Measurements from ENCODE around the gene PRDM8.

Gene PRDM8

DNA sequence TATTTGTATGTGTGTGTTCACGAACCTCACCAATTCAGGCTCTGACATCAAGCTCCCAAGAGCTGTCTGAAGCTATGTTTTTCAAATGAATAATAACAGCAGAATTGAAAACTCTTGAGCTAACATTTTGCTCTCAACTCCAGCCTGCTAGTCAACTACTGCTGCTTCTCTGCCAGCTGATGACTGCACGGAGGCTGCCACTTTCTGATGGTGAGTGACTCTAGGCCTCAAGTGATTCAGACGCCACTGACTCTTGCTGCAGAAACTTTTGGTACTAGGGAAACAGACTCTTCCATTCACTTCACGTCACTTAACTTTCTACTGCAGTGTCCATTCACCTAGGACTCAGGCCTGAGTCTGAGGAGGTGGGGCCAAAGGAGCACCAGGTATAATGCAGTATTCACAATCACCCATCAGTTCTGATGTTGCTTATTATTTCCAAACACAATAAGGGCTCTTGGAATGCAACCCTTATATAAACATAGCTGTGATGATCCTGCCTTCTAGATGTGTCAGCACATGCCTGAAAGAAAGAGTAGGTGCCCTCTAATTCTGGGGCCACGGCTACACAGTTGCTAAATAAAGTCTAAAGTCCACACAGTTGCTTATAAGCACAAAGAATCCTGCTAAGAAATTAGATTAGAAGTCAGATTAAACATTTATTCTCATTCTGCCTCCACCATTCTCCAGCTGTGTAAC, 16.0 kb downstream of the PRDM8 start:
- no peaks in the 10 kb centered on the region for H3K9me3 ChIP-seq (ENCODE audit: severe bottlenecking)
- no peaks in the 10 kb centered on the region for H3K27me3 ChIP-seq (ENCODE audit: insufficient read depth, poor library complexity, severe bottlenecking)
- TF ChIP-seq CTCF (IDR thresholded peaks at IDR 0.05; ENCODE audit: poor library complexity, severe bottlenecking): no peak
- H3K4me3 ChIP-seq (ENCODE audit: severe bottlenecking): no peak overlapping the region
- peak; percentile 94 for ATAC-seq (ENCODE audit: low read depth)
- H3K36me3 ChIP-seq (ENCODE audit: low read depth): no peaks in the 10 kb centered on the region
- peaks cover 8% of the 10 kb centered on the region for H3K4me1 ChIP-seq (ENCODE audit: insufficient read depth, poor library complexity, severe bottlenecking)
- peak overlapping the region; percentile 1 for H3K27ac ChIP-seq (ENCODE audit: poor library complexity, severe bottlenecking)
- no peak for DNase-seq (ENCODE audit: low spot score)

- no peak for ATAC-seq (ENCODE audit: low read depth)
- H3K27ac ChIP-seq (ENCODE audit: poor library complexity, severe bottlenecking): no peak overlapping the region
Observed at GRCh38 chr4:80215449-80216052, 18.2 kb downstream of the PRDM8 start.

GRCh38 chr4:80216100-80216761, 18.9 kb downstream of the PRDM8 start:
- Histone ChIP-seq H3K36me3 (ENCODE audit: low read depth) (no peaks in the 10 kb centered on the region), H3K4me3 (ENCODE audit: severe bottlenecking) (no peak overlapping the region), H3K9me3 (ENCODE audit: severe bottlenecking) (no peaks in the 10 kb centered on the region), H3K27ac (ENCODE audit: poor library complexity, severe bottlenecking) (no peak overlapping the region), H3K4me1 (ENCODE audit: insufficient read depth, poor library complexity, severe bottlenecking) (peaks cover 19% of the 10 kb centered on the region), H3K27me3 (ENCODE audit: insufficient read depth, poor library complexity, severe bottlenecking) (no peaks in the 10 kb centered on the region)
- DNase-seq (ENCODE audit: low spot score) (no peak), ATAC-seq (ENCODE audit: low read depth) (no peak)
- TF ChIP-seq CTCF (IDR thresholded peaks at IDR 0.05; ENCODE audit: poor library complexity, severe bottlenecking): no peak

More at GRCh38 chr4:80215449-80216052, 18.2 kb downstream of the PRDM8 start:
- Histone ChIP-seq H3K4me3 (ENCODE audit: severe bottlenecking) (no peak overlapping the region), H3K36me3 (ENCODE audit: low read depth) (no peaks in the 10 kb centered on the region), H3K27me3 (ENCODE audit: insufficient read depth, poor library complexity, severe bottlenecking) (no peaks in the 10 kb centered on the region), H3K4me1 (ENCODE audit: insufficient read depth, poor library complexity, severe bottlenecking) (peaks cover 17% of the 10 kb centered on the region), H3K9me3 (ENCODE audit: severe bottlenecking) (no peaks in the 10 kb centered on the region)
- TF ChIP-seq CTCF (IDR thresholded peaks at IDR 0.05; ENCODE audit: poor library complexity, severe bottlenecking): peak; percentile 85
- DNase-seq (ENCODE audit: low spot score): no peak

GRCh38 chr4:80219301-80220025, 22.2 kb downstream of the PRDM8 start:
- Histone ChIP-seq H3K4me1 (ENCODE audit: insufficient read depth, poor library complexity, severe bottlenecking) (peaks cover 12% of the 10 kb centered on the region), H3K36me3 (ENCODE audit: low read depth) (no peaks in the 10 kb centered on the region), H3K27me3 (ENCODE audit: insufficient read depth, poor library complexity, severe bottlenecking) (no peaks in the 10 kb centered on the region), H3K9me3 (ENCODE audit: severe bottlenecking) (no peaks in the 10 kb centered on the region), H3K4me3 (ENCODE audit: severe bottlenecking) (no peak overlapping the region), H3K27ac (ENCODE audit: poor library complexity, severe bottlenecking) (no peak overlapping the region)
- TF ChIP-seq CTCF (IDR thresholded peaks at IDR 0.05; ENCODE audit: poor library complexity, severe bottlenecking): no peak
- no peak for DNase-seq (ENCODE audit: low spot score)
- peak; percentile 61 for ATAC-seq (ENCODE audit: low read depth)
